Measurements from ENCODE around the gene KRI1.
"Not testable (repeated sequence)": the region's sequence is repeated elsewhere in the genome, so short reads cannot be mapped to it uniquely, and the experiment has no call there.

KRI1 gene

DNA sequence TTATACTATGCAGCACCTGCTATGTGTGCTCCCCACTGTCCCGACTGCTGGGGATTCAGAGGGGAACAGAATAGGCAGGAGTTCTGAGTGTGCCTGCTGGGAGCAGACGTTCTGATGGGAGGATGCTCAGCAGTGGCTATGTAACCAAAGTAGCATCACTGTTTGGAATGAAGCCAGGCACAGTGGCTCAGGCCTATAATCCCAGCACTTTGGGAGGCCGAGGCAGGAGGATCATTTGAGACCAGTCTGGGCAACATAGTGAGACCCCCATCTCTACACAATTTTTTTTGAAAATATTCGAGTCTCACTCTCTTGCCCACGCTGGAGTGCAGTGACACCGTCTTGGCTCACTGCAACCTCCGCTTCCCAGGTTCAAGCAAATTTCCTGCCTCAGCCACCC is 16.1 kb downstream of the KRI1 start:
- DNase-seq = no peak

DNA sequence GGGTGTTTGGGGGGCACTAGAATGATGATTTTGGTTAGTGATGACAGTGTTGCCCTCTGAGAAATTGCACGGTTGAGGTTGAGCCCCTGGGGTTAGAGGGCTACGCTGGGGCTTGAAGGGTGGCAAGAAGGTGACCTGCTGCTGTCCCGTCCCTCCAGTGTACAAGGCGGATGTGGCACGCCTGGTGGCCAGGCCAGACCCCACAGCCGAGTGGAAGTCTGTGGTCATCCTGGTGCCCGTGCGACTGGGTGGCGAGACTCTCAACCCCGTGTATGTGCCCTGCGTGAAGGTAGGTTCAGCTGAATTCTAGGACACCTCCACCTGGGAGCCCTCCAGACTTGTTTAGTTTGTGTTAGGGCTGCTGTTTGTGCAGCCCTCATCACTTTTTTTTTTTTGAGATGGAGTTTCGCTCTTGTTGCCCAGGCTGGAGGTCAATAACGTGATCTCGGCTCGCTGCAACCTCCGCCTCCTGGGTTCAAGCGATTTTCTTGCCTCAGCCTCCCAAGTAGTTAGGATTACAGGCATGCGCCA is 17.0 kb downstream of the KRI1 start:
- no peak for DNase-seq

DNA sequence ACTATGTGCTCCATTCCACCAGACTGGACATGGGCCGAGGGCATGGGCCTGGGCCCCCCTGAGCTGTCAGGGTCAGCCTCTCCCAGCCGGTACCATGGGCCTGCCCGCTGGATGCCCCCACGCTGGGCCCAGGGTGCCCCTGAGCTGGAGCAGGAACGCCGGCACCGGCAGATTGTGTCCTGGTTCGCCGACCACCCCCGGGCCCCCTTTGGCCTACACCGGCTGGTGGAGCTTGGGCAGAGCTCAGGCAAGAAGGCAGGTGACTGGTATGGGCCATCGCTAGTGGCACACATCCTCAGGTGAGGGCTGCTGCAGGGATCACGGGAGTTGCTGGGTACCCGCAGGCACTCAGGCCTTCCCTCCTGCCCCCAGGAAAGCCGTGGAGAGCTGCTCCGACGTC is 19.0 kb downstream of the KRI1 start:
- no peak for DNase-seq

DNA sequence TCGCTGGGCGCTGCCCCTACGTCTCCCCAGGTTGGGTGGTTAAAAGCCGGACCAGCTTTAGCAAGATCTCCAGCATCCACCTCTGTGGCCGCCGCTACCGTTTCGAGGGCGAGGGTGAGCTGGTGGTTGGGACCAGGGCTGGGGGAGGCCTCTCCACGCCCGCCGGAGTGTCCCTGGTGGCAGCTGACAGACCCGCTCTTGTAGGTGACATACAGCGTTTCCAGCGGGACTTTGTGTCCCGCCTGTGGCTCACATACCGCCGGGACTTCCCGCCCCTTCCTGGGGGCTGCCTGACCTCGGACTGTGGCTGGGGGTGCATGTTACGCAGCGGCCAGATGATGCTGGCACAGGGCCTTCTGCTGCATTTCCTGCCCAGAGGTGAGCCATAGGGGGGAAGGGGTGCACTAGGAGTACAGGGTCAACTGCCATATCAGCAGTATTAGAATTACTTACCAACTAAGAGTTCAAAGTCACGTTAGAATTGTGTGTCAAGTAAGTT is 21.0 kb downstream of the KRI1 start:
- DNase-seq = peak in 1 of 2 donors; percentile 25

DNA sequence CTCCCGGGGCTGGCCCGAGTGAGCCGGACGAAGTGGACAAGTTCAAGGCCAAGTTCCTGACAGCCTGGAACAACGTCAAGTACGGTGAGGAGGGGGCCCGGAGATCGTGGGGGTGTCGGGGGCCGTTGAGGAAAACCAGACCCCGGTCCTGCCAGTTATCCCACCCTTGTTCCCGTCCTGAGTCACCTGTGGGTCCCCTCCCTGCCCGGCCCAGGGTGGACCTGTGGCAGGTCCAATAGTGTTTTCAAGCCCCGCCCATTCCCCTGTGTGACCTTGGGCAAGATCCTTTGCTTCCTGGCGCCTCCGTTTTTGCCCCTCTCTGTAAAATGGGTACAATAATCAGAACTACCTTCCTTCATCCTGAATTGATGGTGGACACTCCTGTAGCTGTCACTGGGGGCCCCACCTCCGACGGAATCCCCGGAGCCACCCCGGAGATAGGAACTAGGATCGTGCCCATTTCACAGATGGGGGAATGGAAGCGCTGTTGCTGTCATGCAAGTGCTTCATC is 21.5 kb downstream of the KRI1 start:
- peak in 1 of 2 donors; percentile 30 for DNase-seq

DNA sequence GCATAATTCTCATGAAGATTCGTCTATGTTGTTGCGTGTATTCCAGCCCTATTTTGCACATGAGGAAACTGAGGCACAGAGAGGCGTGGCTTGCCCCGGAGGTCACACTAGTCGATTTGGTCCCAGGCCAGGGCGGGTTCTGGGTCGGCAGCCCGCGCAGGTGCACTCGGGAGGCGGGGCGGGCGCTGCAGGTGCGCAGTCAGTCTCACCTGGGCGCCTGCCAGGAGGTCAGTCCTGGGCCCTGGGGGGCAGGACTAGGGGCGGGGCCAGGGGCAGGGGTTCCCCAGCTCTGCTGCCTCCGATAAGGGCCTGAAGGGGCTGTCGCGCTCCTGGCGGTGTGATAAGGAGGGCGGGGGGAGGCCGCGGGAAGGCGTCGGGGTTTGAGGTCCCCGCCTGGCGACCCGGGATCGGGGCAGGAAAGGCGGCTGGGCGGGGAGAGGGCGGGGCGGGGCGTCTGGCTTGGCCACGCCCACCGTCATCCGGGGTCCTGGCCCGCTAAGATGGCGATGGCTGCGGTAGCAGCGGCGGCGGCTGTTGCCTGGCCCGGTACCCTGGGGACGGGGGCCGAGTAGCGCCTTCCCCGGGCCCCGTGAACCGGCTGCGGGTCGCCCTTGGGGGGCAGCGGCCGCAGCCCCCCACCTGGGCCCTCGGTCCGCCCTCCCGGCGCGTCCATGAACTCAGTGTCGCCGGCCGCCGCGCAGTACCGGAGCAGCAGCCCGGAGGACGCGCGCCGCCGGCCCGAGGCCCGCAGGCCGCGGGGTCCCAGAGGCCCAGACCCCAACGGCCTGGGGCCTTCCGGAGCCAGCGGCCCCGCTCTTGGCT is 22.2 kb downstream of the KRI1 start, which contains the start of gene ATG4D:
ATG4D (plus strand) TSS at position 485 of the 822 bp plus-strand sequence; CDS start at position 672, 187 bp downstream.
- peak; percentile 80 to 86 for DNase-seq

DNA sequence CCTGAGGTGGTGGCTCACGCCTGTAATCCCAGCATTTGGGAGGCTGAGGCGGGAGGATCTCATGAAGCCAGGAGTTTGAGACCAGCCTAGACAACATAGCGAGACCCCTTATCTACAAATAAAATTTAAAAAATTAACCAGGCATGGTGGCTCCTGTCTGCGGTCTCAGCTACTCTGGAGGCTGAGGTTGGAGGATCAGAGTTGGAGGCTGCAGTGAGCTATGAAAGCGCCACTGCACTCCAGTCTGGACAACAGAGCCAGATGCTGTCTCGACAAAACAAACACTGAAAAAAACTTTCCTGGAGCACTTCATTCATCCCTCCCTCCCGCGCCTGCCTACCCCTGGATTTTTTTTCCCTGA is 22.8 kb downstream of the KRI1 start:
- no peak for DNase-seq

DNA sequence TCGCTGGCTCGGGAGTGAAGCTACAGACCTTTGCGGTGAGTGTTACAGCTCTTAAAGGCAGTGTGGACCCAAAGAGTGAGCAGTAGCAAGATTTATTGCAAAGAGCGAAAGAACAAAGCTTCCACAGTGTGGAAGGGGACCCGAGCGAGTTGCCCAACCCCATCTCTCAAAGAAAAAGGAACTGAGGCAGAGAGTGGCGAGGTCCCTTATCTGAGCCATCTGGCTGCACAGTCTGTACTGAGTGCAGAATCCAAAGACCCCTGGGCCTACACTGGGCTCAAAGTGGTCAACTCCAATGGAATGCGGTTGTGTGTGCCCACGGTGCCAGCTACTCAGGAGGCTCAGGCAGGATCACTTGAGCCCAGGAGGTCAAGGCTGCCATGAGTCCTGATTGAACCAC is 26.8 kb downstream of the KRI1 start:
- DNase-seq = not testable (repeated sequence)

DNA sequence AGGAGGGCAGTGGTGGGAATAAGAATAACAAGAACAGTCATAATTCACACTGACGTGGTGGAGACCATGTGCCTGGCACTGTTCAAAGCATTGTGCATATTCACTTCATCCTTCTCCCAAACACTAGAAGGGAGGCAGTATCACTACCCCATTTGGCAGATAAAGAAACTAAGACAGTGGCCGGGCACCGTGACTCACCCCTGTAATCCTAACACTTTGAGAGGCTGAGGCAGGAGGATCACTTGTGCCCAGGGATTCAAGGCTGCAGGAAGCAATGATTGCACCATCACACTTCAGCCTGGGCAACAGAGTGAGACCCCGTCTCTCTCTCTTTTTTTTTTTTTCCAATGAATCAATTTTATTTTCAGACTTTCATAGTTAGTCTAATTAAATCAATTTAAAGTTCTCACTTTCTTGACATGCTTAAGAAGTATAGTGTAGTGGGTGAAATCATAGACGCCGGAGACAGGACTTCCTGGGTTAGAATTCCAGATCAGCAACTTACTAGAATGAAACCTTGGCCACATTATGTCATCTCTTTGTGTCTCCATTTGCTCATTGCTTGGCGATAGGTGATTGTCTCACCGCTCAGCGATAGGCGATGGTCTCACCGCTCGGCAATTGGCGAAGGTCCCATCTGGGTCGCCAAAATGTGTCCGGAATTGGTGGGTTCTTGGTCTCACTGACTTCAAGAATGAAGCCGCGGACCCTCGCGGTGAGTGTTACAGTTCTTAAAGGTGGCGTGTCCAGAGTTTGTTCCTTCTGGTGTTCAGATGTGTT is 27.4 kb downstream of the KRI1 start:
- DNase-seq = no peak

DNA sequence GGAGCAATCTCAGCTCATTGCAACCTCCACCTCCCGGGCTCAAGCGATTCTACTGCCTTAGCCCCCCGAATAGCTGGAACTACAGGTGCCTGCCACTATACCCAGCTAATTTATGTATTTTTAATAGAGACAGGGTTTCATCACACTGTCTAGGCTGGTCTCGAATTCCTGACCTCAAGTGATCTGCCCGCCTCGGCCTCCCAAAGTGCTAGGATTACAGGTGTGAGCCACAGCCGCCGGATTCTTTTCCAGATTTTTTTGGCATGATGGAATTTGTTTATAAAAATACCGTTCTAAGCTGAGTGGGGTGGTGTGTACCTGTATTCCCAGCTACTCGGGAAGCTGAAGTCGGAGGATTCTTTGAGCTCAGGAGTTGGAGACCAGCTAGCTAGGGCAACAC is 28.1 kb downstream of the KRI1 start:
- DNase-seq = no peak

DNA sequence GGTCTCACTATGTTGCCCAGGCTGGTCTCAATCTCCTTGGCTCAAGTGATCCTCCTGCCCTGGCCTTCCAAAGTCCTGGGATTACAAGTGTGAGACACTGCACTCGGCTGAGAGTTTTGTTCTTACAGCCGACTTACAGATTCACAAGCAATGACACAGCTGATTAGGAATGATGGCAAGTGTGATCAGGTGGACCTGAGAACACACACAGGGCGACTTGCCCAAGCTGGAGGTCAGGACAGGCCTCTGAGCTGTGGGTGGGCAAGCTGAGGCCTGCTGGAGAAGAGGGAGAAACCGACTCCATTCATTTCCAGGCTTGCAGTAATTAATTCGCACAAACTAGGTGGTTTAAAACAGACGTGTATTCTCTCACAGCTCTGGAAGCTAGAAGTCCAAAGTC is 30.2 kb downstream of the KRI1 start:
- no peak for DNase-seq

DNA sequence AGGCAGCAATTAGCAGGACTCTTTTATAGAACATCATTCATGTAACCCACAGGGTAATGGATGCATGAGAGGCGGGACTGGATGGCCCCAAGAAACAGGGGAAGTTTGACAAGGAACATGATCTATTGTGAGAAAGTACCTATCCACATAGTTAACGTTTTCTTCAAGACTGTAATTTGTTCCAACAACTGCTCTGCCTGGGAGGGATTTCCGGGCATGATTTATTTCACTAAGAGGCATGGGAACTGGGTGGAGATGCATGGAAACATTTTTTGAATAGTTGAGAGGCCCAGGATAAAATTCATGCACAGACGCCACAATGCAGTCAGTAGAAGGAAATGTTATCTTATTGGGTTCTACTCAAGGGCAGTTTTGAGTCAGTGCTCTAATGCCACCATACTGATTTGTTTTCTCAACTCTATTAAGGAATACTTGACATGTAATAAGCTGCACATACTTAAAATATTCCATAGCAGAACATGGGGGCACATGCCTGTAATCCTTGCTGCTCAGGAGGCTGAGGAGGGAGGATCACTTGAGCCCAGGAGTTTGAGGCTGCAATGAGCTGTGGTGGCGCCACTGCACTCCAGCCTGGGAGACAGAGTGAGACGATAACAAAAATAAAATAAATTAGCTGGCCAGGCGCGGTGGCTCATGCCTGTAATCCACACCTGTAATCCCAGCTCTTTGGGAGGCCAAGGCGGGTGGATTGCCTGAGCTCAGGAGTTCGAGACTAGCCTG is 32.0 kb downstream of the KRI1 start:
- DNase-seq = no peak

DNA sequence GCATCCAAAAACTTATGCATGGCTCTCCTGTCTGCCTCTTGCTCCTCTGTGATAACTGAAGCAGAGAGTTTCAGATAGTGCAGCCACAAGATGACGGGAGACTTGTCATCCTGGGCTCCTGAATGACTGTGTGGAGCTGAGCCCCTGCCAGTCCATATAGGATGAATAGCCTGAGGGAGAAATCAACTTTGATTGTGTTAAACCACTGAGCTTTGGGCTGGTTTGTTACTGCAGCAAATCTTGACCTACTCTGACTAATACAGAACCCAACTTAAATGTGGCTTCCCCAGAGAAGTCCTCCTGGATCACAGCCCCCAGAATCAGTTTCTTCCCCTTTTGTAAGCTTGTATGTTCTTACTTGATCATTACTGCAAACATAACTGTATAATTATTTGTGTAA is 33.4 kb downstream of the KRI1 start:
- no peak for DNase-seq

DNA sequence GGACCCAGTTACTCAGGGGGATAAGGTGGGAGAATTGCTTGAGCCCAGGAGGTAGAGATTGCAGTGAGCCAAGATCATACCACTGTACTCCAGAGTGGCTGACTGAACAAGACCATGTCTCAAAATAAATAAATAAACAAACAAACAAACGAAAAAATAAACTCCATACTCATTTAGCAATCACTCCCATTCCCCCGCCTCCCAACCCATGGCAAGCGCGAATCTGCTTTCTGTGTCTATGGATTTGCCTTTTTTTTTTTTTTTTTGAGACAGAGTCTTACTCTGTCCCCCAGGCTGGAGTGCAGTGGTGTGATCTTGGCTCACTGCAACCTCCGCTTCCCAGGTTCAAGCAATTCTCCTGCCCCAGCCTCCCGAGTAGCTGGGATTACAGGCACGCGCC is 38.9 kb downstream of the KRI1 start:
- DNase-seq = not testable (repeated sequence)

DNA sequence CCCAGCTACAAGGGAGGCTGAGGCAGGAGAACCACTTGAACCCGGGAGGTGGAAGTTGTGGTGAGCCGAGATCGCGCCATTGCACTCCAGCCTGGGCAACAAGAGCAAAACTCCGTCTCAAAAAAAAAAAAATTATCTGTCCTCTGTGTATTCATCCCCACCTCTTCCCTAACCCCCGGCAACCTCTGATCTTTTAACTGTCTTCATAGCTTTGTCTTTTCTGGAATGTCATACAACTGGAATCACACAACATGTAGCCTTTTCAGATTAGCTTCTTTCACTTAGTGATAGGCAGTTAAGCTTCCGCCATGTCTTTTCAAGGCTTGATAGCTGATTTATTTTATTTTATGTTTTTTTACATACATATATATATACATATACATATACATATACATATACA is 40.2 kb downstream of the KRI1 start:
- no peak for DNase-seq

DNA sequence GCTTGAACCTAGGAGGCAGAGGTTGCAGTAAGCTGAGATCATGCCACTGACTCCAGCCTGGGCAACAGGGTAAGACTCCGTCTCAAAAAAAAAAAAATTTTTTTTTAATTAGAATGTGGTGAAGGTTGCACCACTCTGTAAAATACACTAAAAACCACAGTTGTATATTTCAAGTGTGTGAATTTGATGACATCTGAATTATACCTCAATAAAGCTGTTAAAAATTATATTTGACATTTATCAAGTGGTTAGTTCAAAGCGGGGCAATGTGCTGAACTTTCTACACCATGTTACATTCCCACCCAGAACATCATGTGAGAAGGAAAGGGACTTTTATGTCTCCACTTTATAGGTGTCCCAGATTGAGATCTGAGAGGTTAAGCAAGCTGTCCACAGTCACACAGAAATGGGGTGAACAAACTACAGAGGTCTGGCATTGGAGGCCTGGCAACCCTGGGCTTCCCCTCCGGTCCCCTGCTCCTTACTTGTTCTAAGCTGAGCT is 42.6 kb downstream of the KRI1 start:
- DNase-seq = peak; percentile 25 to 66

DNA sequence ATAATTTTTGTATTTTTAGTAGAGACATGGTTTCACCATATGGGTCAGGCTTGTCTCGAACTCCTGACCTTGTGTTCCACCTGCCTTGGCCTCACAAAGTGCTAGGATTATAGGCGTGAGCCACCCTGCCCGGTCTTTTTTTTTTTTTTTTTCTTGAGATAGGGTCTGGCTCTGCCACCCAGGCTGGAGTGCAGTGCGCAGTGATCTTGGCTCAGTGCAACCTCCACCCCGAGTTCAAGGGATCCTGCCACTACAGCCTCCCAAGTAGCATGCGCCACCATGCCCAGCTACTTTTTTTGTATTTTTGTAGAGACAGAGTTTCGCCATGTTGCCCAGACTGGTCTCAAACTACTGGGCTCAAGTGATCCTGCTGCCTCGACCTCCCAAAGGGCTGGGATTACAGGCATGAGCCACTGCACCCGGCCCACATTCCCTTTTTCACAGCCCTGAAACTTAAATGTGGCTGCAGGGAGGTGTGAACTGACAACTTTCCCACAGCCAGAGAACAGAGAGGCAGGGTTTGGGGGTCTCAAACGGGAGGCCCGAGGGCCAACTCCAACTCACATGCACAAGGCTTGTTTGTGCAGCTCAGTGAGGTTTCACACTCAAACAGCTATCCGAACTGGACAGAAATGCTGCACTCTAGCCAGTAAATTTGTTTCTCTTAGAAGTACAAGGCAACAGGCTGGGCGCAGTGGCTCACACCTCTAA is 44.2 kb downstream of the KRI1 start:
- no peak for DNase-seq

DNA sequence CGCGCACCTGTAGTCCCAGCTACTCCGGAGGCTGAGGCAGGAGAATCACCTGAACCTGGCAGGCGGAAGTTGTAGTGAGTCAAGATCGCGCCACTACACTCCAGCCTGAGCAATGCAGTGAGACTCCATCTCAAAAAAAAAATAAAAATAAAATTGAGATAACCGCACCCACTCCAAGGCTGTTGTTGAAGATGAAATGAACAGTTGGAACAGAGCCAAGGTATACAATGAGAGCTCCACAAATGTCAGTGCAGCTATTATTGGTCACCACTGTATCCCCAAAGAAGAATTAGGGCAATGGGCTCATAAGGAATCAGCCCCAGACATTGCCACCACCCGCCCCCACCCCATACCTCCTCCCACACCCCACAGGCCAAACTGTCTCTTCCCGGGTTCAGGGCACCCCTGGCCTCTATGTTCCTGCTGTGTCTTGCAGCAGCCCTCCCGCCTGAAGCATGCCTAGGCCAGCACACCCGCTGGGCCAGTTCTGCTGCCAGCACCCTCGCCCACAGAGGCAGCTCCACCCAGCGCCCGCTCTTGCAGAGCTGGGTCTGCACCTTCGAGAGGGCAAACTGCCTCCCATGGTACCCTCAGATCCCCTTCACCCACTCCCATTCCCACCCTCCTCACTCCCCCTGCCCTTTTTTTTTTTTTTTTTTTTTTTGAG is 45.0 kb downstream of the KRI1 start:
- no peak for DNase-seq

DNA sequence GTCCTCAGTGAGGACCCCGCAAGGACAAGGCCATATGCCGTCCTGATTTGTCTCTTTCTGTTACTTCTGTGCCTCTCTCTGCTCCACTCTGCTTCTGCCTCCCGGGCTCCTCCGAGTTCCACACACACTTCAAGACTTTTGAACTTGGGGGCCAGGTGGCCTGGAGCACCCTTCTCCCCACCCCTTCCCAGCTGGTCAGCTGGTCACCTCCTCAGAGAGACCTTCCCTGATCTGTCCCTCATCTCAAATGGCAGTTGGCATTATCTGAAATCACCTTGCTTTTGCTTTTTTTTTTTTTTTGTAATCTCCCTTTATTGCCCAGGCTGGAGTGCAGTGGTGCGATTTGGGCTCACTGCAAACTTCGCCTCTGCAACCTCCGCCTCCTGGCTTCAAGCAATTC is 46.4 kb downstream of the KRI1 start:
- DNase-seq = no peak

DNA sequence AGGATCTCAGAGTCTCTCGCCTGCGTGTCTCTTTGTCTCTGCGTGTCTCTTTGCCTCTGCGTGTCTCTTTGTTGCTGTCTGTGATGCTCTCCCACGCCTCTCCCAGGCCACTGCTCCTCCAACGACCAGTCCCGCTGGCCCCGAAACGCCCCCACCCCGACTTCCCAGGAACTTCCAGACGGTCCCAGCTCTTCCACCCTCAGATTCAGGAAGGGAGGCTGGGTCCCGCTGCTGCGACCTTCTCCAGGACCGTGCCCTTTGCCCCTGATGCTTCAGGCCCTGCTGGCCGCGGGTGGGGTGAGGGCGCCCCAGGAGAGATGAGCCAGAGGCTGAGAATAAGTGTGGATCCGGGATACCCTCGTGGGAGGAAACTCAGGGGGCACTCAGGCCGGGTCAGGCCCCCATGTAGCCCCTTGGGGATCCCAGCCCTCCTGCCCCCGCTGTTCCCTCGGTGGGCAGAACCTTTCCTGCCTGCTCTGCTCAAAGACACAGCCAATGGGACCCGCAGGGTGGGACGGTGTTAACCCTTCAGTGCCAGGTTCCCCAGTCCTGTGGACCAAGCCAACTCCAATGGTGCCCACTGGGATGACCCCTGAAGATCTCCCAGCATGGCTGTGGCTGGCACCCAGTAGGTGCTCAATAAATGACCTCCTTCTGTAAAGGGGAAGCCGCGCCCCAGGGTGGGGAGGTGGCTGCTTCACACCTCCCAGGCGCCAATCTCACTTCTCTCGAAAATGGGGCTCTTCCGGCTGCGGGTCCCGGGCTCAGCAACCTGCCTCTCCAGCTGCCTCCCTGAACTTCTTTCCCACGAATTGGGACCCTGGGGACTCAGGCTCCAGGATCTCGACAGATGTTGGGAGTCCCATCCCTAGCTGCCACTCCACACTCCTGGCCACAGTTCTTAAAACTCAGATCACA is 47.1 kb downstream of the KRI1 start:
- peak; percentile 43 to 46 for DNase-seq

All from CD4-positive, alpha-beta T cell treated with Interleukin-4 for 1 hour (primary cell).